PFSK-1 (cell line): Measurements from ENCODE around the gene HEMGN.

ENCODE experiments used
- FOXP2 ChIP-seq: optimal IDR thresholded peaks from 2 replicates; pipeline ENCODE3; 2011; ENCODE audit warnings: borderline replicate concordance, control low read depth, inconsistent platforms; ENCODE audit not compliant: insufficient read depth; ENCODE audit errors: extremely low read length, extremely low read depth
- POLR2AphosphoS5 ChIP-seq: IDR thresholded peaks from 2 replicates; pipeline ENCODE4 v1.6.1; 2012; ENCODE audit warnings: low read depth, mild to moderate bottlenecking, control low read depth, low read length, moderate library complexity
- REST ChIP-seq, 2 experiments: IDR thresholded peaks; 2 replicates each; pipeline versions ENCODE4 v1.6.1 to v1.8.0; 2011 to 2012; ENCODE audit warnings: low read depth in 2 of 2, low read length in 2 of 2, control low read depth in 1 of 2, inconsistent platforms in 1 of 2, mild to moderate bottlenecking in 1 of 2, moderate library complexity in 1 of 2; ENCODE audit not compliant: insufficient read depth in 1 of 2
- SIN3A ChIP-seq: IDR thresholded peaks from 2 replicates; pipeline ENCODE4 v1.6.1; 2012; ENCODE audit warnings: mild to moderate bottlenecking, low read length, moderate library complexity, borderline replicate concordance; ENCODE audit not compliant: insufficient read depth
- TAF1 ChIP-seq: IDR thresholded peaks from 2 replicates; pipeline ENCODE4 v1.6.1; 2012; ENCODE audit warnings: low read length, control low read depth, borderline replicate concordance; ENCODE audit not compliant: insufficient read depth

The HEMGN gene

GRCh38 chr9:97940741-97941140, 2.8 kb upstream of the HEMGN start:
- TF ChIP-seq SIN3A (no peak), FOXP2 (no peak), POLR2AphosphoS5 (no peak), REST (IDR thresholded peaks at IDR 0.05; ENCODE audit: insufficient read depth in 1 of 2, low read depth in 2 of 2, low read length in 2 of 2) (no peak), TAF1 (no peak)

GRCh38 chr9:97940233-97940632, 2.3 kb upstream of the HEMGN start:
- no peak for TF ChIP-seq TAF1
- no peak for TF ChIP-seq SIN3A
- no peak for TF ChIP-seq REST (IDR thresholded peaks at IDR 0.05; ENCODE audit: insufficient read depth in 1 of 2, low read depth in 2 of 2, low read length in 2 of 2)
- TF ChIP-seq FOXP2, result no peak
- TF ChIP-seq POLR2AphosphoS5, result no peak

- TF ChIP-seq TAF1 (no peak), POLR2AphosphoS5 (no peak), SIN3A (no peak), FOXP2 (no peak), REST (IDR thresholded peaks at IDR 0.05; ENCODE audit: insufficient read depth in 1 of 2, low read depth in 2 of 2, low read length in 2 of 2) (no peak)
Measured at GRCh38 chr9:97936998-97937397, 974 bp downstream of the HEMGN start.

GRCh38 chr9:97935276-97935675, 2.7 kb downstream of the HEMGN start:
- TF ChIP-seq FOXP2 (no peak), SIN3A (no peak), TAF1 (no peak), REST (IDR thresholded peaks at IDR 0.05; ENCODE audit: insufficient read depth in 1 of 2, low read depth in 2 of 2, low read length in 2 of 2) (no peak), POLR2AphosphoS5 (no peak)
